SK-N-SH (cell line): ENCODE results near the gene PPP1R14B. TPM values are rescaled to one million over a fixed set of nuclear protein-coding genes. Genes with fewer than 3 reads are reported as not detected.

ENCODE experiments used
- CTCF ChIA-PET: fragments of 300-600, 350-600 bp; formaldehyde crosslinking; extraction: SDS; loops from one replicate; lab custom pipeline; 2021; lab: Yijun Ruan, JAX
- POLR2A ChIA-PET: fragments of 350-600 bp; sonication (Branson Sonifier 250); formaldehyde crosslinking; extraction: SDS; loops from one replicate; lab custom pipeline; 2020; ENCODE audit warnings: antibody characterized with exemption, inconsistent platforms; lab: Yijun Ruan, JAX
- DNase-seq: peaks from one replicate; pipeline ENCODE4 v3.0.0; 2012
- H2AFZ ChIP-seq: fragments of 200-600 bp; sonication (generic); 2 replicates; pipeline ENCODE4 v1.8.1; 2016; ENCODE audit warnings: antibody characterized with exemption, mild to moderate bottlenecking, low read depth
- H3F3A ChIP-seq: fragments of 200-600 bp; sonication (generic); replicated peaks from 2 replicates; pipeline ENCODE3; 2016; ENCODE audit warnings: antibody characterized with exemption, mild to moderate bottlenecking; ENCODE audit not compliant: insufficient read depth
- H3K27ac ChIP-seq, 2 experiments: fragments of 200-500 bp in 1 of 2; fragments of 200-600 bp in 1 of 2; sonication (Bioruptor generic) in 1 of 2; sonication (generic), shearing (Covaris generic) in 1 of 2; 2 replicates each; pipeline versions ENCODE4 v1.5.1 to v1.6.1; 2014 to 2016; ENCODE audit warnings: low read depth in 2 of 2, inconsistent platforms in 1 of 2, low read length in 1 of 2, mild to moderate bottlenecking in 1 of 2, mixed read lengths in 1 of 2
- H3K27me3 ChIP-seq: fragments of 200-600 bp; sonication (generic), shearing (Covaris generic); 2 replicates; pipeline ENCODE4 v1.6.1; 2016; ENCODE audit warnings: mixed run types; ENCODE audit not compliant: insufficient read depth
- H3K36me3 ChIP-seq, 2 experiments: fragments of 200-500 bp in 1 of 2; fragments of 200-600 bp in 1 of 2; sonication (Bioruptor generic) in 1 of 2; sonication (generic) in 1 of 2; replicated peaks in 1 of 2; 2 replicates each; pipeline versions ENCODE3 to v1.5.1; 2014 to 2016; ENCODE audit warnings: low read length in 1 of 2, mild to moderate bottlenecking in 1 of 2; ENCODE audit not compliant: insufficient read depth in 2 of 2, control insufficient read depth in 1 of 2
- H3K4me1 ChIP-seq, 2 experiments: fragments of 200-500 bp in 1 of 2; fragments of 200-600 bp in 1 of 2; sonication (Bioruptor generic) in 1 of 2; sonication (generic), shearing (Covaris generic) in 1 of 2; 2 replicates each; pipeline versions ENCODE4 v1.5.1 to v1.6.1; 2014 to 2016; ENCODE audit warnings: low read depth in 1 of 2, low read length in 1 of 2, mixed run types in 1 of 2; ENCODE audit not compliant: insufficient read depth in 2 of 2, control insufficient read depth in 1 of 2
- H3K4me2 ChIP-seq: fragments of 200-600 bp; sonication (generic), shearing (Covaris generic); 2 replicates; pipeline ENCODE4 v1.6.1; 2017; ENCODE audit warnings: mixed run types
- H3K4me3 ChIP-seq, 2 experiments: fragments of 200-500 bp in 1 of 2; fragments of 200-600 bp in 1 of 2; sonication (Bioruptor generic) in 1 of 2; sonication (generic), shearing (Covaris generic) in 1 of 2; 2 replicates each; pipeline versions ENCODE4 v1.5.1 to v1.8.1; 2014 to 2016; ENCODE audit warnings: low read depth in 2 of 2, inconsistent platforms in 1 of 2, low read length in 1 of 2, mild to moderate bottlenecking in 1 of 2, mixed read lengths in 1 of 2, moderate library complexity in 1 of 2
- H3K79me2 ChIP-seq: fragments of 200-600 bp; sonication (generic); 2 replicates; pipeline ENCODE4 v1.8.1; 2017; ENCODE audit warnings: mild to moderate bottlenecking; ENCODE audit not compliant: insufficient read depth
- H3K9ac ChIP-seq: fragments of 200-600 bp; sonication (generic); 2 replicates; pipeline ENCODE4 v1.6.1; 2017; ENCODE audit warnings: mixed run types
- H3K9me2 ChIP-seq: fragments of 200-600 bp; sonication (generic); 2 replicates; pipeline ENCODE4 v1.6.1; 2017; ENCODE audit warnings: mixed run types
- H3K9me3 ChIP-seq: fragments of 200-600 bp; sonication (generic); 2 replicates; pipeline ENCODE4 v1.6.1; 2017; ENCODE audit warnings: mixed run types, mild to moderate bottlenecking, moderate library complexity
- H4K20me1 ChIP-seq: fragments of 200-600 bp; sonication (generic); 2 replicates; pipeline ENCODE4 v1.6.1; 2017; ENCODE audit warnings: mild to moderate bottlenecking, mixed run types; ENCODE audit not compliant: insufficient read depth
- FOSL2 ChIP-seq: IDR thresholded peaks from 2 replicates; pipeline ENCODE4 v1.4.0; 2012; ENCODE audit warnings: low read depth, mild to moderate bottlenecking, moderate library complexity, borderline replicate concordance
- FOXM1 ChIP-seq: IDR thresholded peaks from 2 replicates; pipeline ENCODE4 v1.4.0; 2012; ENCODE audit warnings: low read depth, mild to moderate bottlenecking
- GABPA ChIP-seq: IDR thresholded peaks from 2 replicates; pipeline ENCODE4 v1.4.0; 2012; ENCODE audit warnings: low read depth, mild to moderate bottlenecking
- GATA2 ChIP-seq: sonication (generic); formaldehyde crosslinking; IDR thresholded peaks from 2 replicates; pipeline ENCODE4 v1.5.0; 2020; ENCODE audit warnings: mild to moderate bottlenecking, missing genetic modification reagents
- JUND ChIP-seq: IDR thresholded peaks from 2 replicates; pipeline ENCODE4 v1.4.0; 2012
- NFIC ChIP-seq: IDR thresholded peaks from 2 replicates; pipeline ENCODE4 v1.4.0; 2012; ENCODE audit warnings: borderline replicate concordance
- NRF1 ChIP-seq: IDR thresholded peaks from 2 replicates; pipeline ENCODE4 v1.6.1; 2012; ENCODE audit warnings: low read depth, mild to moderate bottlenecking, low read length
- POLR2AphosphoS5 ChIP-seq: IDR thresholded peaks from 2 replicates; pipeline ENCODE4 v1.6.1; 2012; ENCODE audit warnings: low read depth, low read length
- RCOR1 ChIP-seq: fragments of 150-350 bp; IDR thresholded peaks from 2 replicates; pipeline ENCODE4 v1.6.1; 2017; ENCODE audit warnings: antibody characterized with exemption, low read length
- RXRA ChIP-seq: IDR thresholded peaks from 2 replicates; pipeline ENCODE4 v1.4.0; 2012; ENCODE audit warnings: low read depth, mild to moderate bottlenecking, borderline replicate concordance
- SMC3 ChIP-seq: IDR thresholded peaks from 2 replicates; pipeline ENCODE4 v1.6.1; 2012; ENCODE audit warnings: low read depth, low read length, improper control_type of control experiment
- TAF1 ChIP-seq: IDR thresholded peaks from 2 replicates; pipeline ENCODE4 v1.6.1; 2012; ENCODE audit warnings: low read depth, mild to moderate bottlenecking, low read length, moderate library complexity, borderline replicate concordance
- TCF12 ChIP-seq: IDR thresholded peaks from 2 replicates; pipeline ENCODE4 v1.4.0; 2012
- WGBS: methylation state at CpG from one replicate; pipeline ENCODE4 v1.1.6; 2017; ENCODE audit warnings: low lambda C conversion rate; 5-methylcytosine and 5-hydroxymethylcytosine counted together
- polyA plus RNA-seq, 3 experiments: library from polyadenylated mRNA; depleted of rRNA; stranded (reverse); fragments of >200 nt; gene quantifications; 2 replicates each; pipeline ENCODE4 v1.2.3, GENCODE V29; 2012
- TF ChIP-seq, protein P1 (sequence below): IDR thresholded peaks from 2 replicates; pipeline ENCODE4 v1.4.0; 2012; ENCODE audit warnings: low read depth
- TF ChIP-seq, protein P2 (sequence below): IDR thresholded peaks from 2 replicates; pipeline ENCODE4 v1.6.1; 2012; ENCODE audit warnings: mild to moderate bottlenecking, low read depth, low read length, moderate library complexity
- TF ChIP-seq, protein P3 (sequence below): fragments of 150-350 bp; IDR thresholded peaks from 2 replicates; pipeline ENCODE4 v1.6.1; 2017; ENCODE audit warnings: antibody characterized with exemption, low read length, low read depth, borderline replicate concordance
- TF ChIP-seq, protein P4 (sequence below): IDR thresholded peaks from 2 replicates; pipeline ENCODE4; 2012

PPP1R14B gene
- polyA plus RNA-seq, 1 of the 3 experiments (the other 2 are of a cell fraction): 523 TPM

DNA sequence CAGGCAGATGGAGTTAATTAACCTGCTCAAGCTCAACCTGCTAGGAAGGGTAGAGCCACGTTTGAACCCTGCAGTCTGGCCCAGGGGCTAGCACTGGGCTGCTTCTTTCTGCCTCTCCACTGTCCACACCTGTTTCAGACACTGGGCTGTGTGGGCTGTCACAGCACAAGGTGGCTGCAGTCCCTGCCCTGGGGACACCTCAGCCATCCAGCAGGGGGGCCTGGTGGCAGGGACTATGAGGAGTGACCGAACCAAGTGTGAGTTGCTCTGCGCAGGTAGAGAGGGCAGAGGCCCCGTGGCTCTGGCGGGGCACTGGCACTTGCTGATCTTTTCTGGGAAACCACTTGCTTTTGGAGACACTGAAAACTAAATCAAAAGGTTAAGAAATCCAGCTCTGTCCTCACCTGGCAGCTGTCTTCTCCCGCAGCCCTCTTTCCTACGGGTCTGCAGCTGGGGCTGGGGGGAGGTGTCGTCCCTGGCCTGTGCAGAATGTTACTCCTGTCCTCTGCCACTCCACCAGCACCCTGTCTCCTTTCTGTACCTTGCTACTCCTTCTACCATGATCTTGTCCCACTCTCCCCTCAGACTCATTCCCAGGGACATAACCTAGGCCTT lies 31.9 kb upstream of the PPP1R14B start:
- DNase-seq: no peak
- Histone ChIP-seq H3K4me3 (no peak overlapping the region), H4K20me1 (no peaks in the 10 kb centered on the region), H3K4me1 (peaks cover 0 to 5% of the 10 kb centered on the region in 2 experiments; a peak in 1 of 4 replicates), H3K36me3 (peaks cover 9 to 22% of the 10 kb centered on the region in 2 experiments), H2AFZ (no peak overlapping the region), H3K79me2 (peaks cover 16% of the 10 kb centered on the region), H3K9me2 (no peaks in the 10 kb centered on the region), H3K9me3 (no peaks in the 10 kb centered on the region), H3K27me3 (no peaks in the 10 kb centered on the region), H3F3A (no peaks in the 10 kb centered on the region), H3K27ac (no peak overlapping the region), H3K9ac (no peak overlapping the region), H3K4me2 (no peak overlapping the region)
- CTCF ChIA-PET: interaction anchor here (0.9 to 2.2 kb wide), 5 partner anchors 12 to 77 kb away, joined by 3 to 7 read pairs (median 3); partner anchors contain the start of genes CATSPERZ and KCNK4
- POLR2A ChIA-PET: interaction anchor here (0.6 kb wide), 1 partner anchor 17 kb away, joined by 3 read pairs; no protein-coding TSS in a partner anchor
- WGBS: 82% methylated on average over 6 of the region's 8 CpGs
- no peak for TF ChIP-seq FOXM1
- no peak for TF ChIP-seq RXRA
- TF ChIP-seq POLR2AphosphoS5: no peak
- no peak for TF ChIP-seq GATA2
- TF ChIP-seq, protein P1, sequence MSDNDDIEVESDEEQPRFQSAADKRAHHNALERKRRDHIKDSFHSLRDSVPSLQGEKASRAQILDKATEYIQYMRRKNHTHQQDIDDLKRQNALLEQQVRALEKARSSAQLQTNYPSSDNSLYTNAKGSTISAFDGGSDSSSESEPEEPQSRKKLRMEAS: no peak
- no peak for TF ChIP-seq GABPA
- TF ChIP-seq, protein P2, sequence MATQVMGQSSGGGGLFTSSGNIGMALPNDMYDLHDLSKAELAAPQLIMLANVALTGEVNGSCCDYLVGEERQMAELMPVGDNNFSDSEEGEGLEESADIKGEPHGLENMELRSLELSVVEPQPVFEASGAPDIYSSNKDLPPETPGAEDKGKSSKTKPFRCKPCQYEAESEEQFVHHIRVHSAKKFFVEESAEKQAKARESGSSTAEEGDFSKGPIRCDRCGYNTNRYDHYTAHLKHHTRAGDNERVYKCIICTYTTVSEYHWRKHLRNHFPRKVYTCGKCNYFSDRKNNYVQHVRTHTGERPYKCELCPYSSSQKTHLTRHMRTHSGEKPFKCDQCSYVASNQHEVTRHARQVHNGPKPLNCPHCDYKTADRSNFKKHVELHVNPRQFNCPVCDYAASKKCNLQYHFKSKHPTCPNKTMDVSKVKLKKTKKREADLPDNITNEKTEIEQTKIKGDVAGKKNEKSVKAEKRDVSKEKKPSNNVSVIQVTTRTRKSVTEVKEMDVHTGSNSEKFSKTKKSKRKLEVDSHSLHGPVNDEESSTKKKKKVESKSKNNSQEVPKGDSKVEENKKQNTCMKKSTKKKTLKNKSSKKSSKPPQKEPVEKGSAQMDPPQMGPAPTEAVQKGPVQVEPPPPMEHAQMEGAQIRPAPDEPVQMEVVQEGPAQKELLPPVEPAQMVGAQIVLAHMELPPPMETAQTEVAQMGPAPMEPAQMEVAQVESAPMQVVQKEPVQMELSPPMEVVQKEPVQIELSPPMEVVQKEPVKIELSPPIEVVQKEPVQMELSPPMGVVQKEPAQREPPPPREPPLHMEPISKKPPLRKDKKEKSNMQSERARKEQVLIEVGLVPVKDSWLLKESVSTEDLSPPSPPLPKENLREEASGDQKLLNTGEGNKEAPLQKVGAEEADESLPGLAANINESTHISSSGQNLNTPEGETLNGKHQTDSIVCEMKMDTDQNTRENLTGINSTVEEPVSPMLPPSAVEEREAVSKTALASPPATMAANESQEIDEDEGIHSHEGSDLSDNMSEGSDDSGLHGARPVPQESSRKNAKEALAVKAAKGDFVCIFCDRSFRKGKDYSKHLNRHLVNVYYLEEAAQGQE: no peak
- TF ChIP-seq JUND: no peak
- no peak for TF ChIP-seq SMC3
- no peak for TF ChIP-seq TAF1
- TF ChIP-seq RCOR1: no peak
- TF ChIP-seq FOSL2: no peak
- TF ChIP-seq, protein P3, sequence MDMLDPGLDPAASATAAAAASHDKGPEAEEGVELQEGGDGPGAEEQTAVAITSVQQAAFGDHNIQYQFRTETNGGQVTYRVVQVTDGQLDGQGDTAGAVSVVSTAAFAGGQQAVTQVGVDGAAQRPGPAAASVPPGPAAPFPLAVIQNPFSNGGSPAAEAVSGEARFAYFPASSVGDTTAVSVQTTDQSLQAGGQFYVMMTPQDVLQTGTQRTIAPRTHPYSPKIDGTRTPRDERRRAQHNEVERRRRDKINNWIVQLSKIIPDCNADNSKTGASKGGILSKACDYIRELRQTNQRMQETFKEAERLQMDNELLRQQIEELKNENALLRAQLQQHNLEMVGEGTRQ: no peak
- no peak for TF ChIP-seq TCF12
- TF ChIP-seq, protein P4, sequence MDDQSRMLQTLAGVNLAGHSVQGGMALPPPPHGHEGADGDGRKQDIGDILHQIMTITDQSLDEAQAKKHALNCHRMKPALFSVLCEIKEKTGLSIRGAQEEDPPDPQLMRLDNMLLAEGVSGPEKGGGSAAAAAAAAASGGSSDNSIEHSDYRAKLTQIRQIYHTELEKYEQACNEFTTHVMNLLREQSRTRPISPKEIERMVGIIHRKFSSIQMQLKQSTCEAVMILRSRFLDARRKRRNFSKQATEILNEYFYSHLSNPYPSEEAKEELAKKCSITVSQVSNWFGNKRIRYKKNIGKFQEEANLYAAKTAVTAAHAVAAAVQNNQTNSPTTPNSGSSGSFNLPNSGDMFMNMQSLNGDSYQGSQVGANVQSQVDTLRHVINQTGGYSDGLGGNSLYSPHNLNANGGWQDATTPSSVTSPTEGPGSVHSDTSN: no peak
- TF ChIP-seq NRF1: no peak
- no peak for TF ChIP-seq NFIC
